Measurements from ENCODE around the gene GSN.

- TF ChIP-seq CTCF (IDR thresholded peaks at IDR 0.05) = no peak
- TF ChIP-seq EZH2 (IDR thresholded peaks at IDR 0.05; ENCODE audit: borderline replicate concordance, insufficient read depth, low read depth, low read length, poor library complexity, severe bottlenecking) = no peak
Observed at GRCh38 chr9:121281614-121282276, 13.8 kb downstream of the GSN start.
